Activated T-cell treated with anti-CD3 and anti-CD28 coated beads for 48 hours (primary cell): ENCODE measurements around the gene MAGEC3.
"Not testable (repeated sequence)": the region's sequence is repeated elsewhere in the genome, so short reads cannot be mapped to it uniquely, and the experiment has no call there.

Source experiments
- DNase-seq: peaks from one replicate; pipeline ENCODE4 v3.0.0-alpha.2; 2020; ENCODE audit warnings: low read depth

The MAGEC3 gene

GRCh38 chrX:141838016-141838415, at the start of gene MAGEC3:
Gene MAGEC3, plus strand, starts transcription at chrX:141838316. Its CDS starts 0 bp downstream, at chrX:141838316.
- no peak for DNase-seq

GRCh38 chrX:141791856-141792255, 46.3 kb upstream of the MAGEC3 start:
- no peak for DNase-seq

DNA sequence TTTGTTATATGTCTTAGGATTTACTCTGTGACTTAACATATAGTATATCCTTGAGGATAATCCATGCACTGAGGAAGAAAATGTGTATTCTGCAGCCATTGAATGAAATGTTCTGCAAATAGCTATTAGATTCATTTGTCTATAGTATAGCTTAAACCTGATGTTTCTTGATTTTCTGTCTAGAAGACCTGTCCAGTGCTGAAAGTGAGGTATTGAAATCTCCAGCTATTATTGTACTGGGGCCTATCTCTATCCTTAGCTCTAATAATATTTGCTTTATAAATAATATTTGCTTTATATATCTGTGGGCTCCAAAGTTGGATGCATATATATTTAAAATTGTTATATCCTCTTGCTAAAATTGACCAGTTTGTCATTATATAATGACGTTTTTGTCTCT, 26.7 kb upstream of the MAGEC3 start:
- no peak for DNase-seq

GRCh38 chrX:141814213-141814857, 23.8 kb upstream of the MAGEC3 start:
- no peak for DNase-seq

GRCh38 chrX:141815904-141816303, 22.2 kb upstream of the MAGEC3 start:
- DNase-seq: no peak

DNA sequence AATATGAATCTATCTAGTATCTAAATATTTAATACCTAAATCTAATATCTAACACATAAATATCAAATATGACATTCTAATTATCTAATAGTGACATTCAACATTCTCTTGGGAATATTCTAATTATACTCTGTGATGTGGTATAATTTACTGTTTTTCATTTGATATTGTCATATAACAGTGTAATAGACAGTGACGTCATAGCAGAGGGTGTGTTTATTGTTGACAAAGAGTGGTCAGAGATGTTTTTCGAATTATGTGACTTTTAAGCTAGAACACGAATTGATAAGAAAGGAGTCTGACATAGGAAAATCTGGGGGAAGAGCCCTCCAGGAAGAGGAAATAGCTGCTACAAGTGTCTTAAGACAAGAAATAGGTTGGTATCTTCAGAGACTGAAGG, 5.9 kb upstream of the MAGEC3 start:
- no peak for DNase-seq

DNA sequence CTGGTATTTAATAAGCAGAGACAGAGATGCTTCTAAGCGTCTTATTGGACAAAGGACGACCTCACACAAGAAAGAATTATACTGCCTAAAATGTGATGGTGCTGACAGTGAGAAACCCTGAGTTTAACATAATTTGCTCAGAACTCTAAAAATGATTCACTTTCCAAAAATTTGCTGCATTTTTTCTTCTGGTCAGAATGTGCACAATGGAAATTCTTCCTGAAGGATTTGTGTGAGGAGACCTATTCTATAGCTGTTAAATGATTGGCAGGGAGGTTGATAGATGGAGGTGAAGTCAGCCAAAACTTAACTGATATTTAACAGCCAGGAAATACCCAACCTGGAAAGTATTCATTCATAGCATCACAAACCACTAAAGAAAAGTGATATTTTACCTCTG, 1.7 kb downstream of the MAGEC3 start:
- no peak for DNase-seq

- no peak for DNase-seq
Measured at GRCh38 chrX:141857479-141857878, 19.4 kb downstream of the MAGEC3 start.

GRCh38 chrX:141879616-141880015, 41.5 kb downstream of the MAGEC3 start:
- no peak for DNase-seq

GRCh38 chrX:141888811-141889210, 50.7 kb downstream of the MAGEC3 start:
- DNase-seq: not testable (repeated sequence)

- no peak for DNase-seq
Measured at GRCh38 chrX:141894733-141895132, 56.6 kb downstream of the MAGEC3 start.

GRCh38 chrX:141897690-141898089, 59.6 kb downstream of the MAGEC3 start:
- DNase-seq: no peak

GRCh38 chrX:141902366-141902765, 64.2 kb downstream of the MAGEC3 start:
- DNase-seq: no peak

- DNase-seq: no peak
Measured at GRCh38 chrX:141903400-141904155, 65.5 kb downstream of the MAGEC3 start, which contains the start of gene MAGEC1. Gene MAGEC1, plus strand, starts transcription at chrX:141903894. Its CDS starts 1,179 bp downstream, at chrX:141905073.

DNA sequence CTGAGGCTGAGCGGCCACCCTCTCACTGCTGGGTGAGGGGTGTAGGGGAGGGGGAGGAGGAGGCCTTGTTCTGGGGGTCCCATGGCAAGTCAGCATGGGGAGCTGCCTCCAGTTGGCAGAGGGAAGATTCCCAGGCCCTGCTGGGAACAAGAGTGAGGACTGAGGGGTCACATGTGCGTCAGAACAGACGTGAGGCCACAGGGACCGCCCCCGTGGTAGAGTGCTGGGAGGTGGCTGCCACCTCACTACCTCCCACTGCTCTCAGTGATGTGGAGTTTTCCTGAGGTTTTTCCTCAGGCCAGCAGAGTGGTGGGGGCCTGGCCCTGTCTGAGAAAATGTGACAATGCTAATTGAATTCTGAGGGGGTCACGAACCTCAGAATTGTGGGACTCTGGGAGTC, 66.1 kb downstream of the MAGEC3 start:
- DNase-seq: no peak

- no peak for DNase-seq
Measured at GRCh38 chrX:141917801-141918200, 79.7 kb downstream of the MAGEC3 start.

DNA sequence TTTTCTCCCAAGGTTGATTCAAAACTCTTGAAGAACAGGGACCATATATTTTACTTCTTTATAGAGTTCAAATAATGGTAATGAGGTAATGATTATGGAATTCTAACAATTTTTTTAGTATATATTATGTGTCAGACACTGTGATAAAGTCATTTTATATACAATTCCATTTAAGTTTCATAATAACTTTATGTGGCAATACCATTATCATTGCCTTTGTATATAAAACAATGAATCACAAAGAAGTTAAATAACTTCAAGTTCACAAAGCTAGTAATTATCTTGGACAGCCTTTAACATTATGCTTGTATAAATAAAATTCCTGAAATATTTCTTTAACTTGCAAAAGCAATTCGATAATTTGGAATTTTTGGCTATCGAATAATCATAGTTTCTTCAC, 86.2 kb downstream of the MAGEC3 start:
- no peak for DNase-seq

- no peak for DNase-seq
Measured at GRCh38 chrX:141928432-141928831, 90.3 kb downstream of the MAGEC3 start.

DNA sequence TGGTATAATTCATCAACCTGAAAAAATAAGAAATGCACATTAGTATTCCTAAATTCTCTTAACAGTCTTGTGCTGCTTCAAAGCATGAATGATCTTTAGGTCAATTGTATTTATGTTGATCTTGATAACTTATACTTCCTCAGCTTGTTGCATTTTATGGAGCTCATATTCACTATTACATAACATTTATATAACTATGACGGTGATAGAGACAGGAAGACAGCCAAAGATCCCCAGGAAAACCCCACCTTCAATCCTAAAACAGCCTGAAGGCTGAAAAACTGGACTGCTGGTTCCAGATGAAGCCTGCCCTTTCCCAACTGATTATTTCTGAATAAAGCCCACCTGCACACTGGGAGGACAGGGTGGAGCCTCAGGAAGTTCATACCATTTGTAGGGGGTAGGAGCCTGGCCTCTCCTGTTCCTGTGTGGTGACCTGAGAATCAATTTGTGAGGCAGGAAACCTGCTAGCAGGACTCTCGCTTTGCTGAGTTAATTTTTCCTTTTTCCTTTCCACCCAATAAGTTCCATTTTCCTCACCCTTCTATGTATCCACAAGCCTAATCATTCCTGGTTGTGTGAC, 96.0 kb downstream of the MAGEC3 start:
- DNase-seq: no peak

- DNase-seq: no peak
Measured at GRCh38 chrX:141935645-141936044, 97.5 kb downstream of the MAGEC3 start.

DNA sequence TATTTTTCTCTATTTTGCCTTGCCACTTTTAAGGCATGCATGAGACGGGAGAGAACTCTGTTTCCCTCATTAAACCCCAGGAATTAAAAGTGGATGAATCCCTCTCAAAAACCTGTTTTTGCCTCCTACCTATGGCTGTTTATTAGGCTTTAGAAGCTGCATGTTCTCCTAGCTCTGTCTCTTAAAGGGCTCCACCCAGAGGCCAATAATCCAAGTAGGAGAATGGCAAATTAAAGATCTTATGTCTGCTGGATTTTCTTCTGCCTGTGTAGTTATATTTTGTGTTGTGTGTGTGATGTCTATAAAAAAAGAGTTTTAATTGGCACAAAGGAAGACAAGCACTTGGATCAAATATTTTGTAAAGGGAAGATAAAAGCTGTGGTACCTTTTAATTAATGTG, 98.0 kb downstream of the MAGEC3 start:
- DNase-seq: no peak

GRCh38 chrX:141941234-141941633, 103.1 kb downstream of the MAGEC3 start:
- DNase-seq: no peak

GRCh38 chrX:141945426-141945825, 107.3 kb downstream of the MAGEC3 start:
- DNase-seq: no peak
